HL-60 (cell line): ENCODE measurements around the gene AMACR.

Experiments
- DNase-seq, 2 experiments: peaks; one replicate each; pipeline ENCODE4 v3.0.0-alpha.2; 2010 to 2020; ENCODE audit warnings: low read depth in 1 of 2, low spot score in 1 of 2
- H3K27ac ChIP-seq: fragments of 250-450 bp; sonication (Bioruptor Pico); replicated peaks from 2 replicates; pipeline ENCODE4 v1.5.1; 2020; ENCODE audit warnings: mild to moderate bottlenecking, moderate library complexity
- H3K27me3 ChIP-seq: fragments of 250-450 bp; sonication (Bioruptor Pico); 2 replicates; pipeline ENCODE4 v1.5.1; 2021; ENCODE audit warnings: mild to moderate bottlenecking, moderate library complexity; ENCODE audit not compliant: insufficient read depth, poor library complexity, severe bottlenecking
- H3K4me3 ChIP-seq: replicated peaks from 2 replicates; pipeline ENCODE4 v1.5.1; 2011; ENCODE audit warnings: mild to moderate bottlenecking, control low read depth, low read length; ENCODE audit not compliant: insufficient read depth
- GABPA ChIP-seq: IDR thresholded peaks from 2 replicates; pipeline ENCODE4 v1.6.1; 2012; ENCODE audit warnings: low read depth
- POLR2AphosphoS5 ChIP-seq: IDR thresholded peaks from 2 replicates; pipeline ENCODE4 v1.6.1; 2012; ENCODE audit warnings: low read depth
- SPI1 ChIP-seq: IDR thresholded peaks from 2 replicates; pipeline ENCODE4 v1.6.1; 2012; ENCODE audit warnings: low read depth, mild to moderate bottlenecking, borderline replicate concordance
- TF ChIP-seq, protein P1 (sequence below): IDR thresholded peaks from 2 replicates; pipeline ENCODE4 v1.6.1; 2012; ENCODE audit warnings: low read depth; ENCODE audit not compliant: insufficient replicate concordance
- TF ChIP-seq, protein P2 (sequence below): IDR thresholded peaks from one replicate; pipeline ENCODE4 v1.5.1; 2011; ENCODE audit warnings: low read length, control low read depth, inconsistent platforms; ENCODE audit not compliant: insufficient read depth

The AMACR gene

DNA sequence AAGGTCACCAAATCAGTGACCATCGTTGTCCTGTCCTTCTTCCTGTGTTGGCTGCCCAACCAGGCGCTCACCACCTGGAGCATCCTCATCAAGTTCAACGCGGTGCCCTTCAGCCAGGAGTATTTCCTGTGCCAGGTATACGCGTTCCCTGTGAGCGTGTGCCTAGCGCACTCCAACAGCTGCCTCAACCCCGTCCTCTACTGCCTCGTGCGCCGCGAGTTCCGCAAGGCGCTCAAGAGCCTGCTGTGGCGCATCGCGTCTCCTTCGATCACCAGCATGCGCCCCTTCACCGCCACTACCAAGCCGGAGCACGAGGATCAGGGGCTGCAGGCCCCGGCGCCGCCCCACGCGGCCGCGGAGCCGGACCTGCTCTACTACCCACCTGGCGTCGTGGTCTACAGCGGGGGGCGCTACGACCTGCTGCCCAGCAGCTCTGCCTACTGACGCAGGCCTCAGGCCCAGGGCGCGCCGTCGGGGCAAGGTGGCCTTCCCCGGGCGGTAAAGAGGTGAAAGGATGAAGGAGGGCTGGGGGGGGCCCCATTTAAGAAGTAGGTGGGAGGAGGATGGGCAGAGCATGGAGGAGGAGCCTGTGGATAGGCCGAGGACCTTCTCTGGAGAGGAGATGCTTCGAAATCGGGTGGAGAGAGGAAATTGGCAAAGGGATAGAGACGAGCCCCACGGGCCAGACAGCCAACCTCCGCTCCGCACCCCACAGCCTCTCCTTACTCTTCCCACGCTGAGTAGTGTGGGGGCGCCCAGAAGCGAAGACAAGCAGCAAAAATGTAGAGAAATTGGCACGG lies 69.9 kb downstream of the AMACR start:
- no peak for TF ChIP-seq GABPA
- TF ChIP-seq, protein P1, sequence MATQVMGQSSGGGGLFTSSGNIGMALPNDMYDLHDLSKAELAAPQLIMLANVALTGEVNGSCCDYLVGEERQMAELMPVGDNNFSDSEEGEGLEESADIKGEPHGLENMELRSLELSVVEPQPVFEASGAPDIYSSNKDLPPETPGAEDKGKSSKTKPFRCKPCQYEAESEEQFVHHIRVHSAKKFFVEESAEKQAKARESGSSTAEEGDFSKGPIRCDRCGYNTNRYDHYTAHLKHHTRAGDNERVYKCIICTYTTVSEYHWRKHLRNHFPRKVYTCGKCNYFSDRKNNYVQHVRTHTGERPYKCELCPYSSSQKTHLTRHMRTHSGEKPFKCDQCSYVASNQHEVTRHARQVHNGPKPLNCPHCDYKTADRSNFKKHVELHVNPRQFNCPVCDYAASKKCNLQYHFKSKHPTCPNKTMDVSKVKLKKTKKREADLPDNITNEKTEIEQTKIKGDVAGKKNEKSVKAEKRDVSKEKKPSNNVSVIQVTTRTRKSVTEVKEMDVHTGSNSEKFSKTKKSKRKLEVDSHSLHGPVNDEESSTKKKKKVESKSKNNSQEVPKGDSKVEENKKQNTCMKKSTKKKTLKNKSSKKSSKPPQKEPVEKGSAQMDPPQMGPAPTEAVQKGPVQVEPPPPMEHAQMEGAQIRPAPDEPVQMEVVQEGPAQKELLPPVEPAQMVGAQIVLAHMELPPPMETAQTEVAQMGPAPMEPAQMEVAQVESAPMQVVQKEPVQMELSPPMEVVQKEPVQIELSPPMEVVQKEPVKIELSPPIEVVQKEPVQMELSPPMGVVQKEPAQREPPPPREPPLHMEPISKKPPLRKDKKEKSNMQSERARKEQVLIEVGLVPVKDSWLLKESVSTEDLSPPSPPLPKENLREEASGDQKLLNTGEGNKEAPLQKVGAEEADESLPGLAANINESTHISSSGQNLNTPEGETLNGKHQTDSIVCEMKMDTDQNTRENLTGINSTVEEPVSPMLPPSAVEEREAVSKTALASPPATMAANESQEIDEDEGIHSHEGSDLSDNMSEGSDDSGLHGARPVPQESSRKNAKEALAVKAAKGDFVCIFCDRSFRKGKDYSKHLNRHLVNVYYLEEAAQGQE, result no peak
- no peak for TF ChIP-seq POLR2AphosphoS5
- TF ChIP-seq, protein P2, sequence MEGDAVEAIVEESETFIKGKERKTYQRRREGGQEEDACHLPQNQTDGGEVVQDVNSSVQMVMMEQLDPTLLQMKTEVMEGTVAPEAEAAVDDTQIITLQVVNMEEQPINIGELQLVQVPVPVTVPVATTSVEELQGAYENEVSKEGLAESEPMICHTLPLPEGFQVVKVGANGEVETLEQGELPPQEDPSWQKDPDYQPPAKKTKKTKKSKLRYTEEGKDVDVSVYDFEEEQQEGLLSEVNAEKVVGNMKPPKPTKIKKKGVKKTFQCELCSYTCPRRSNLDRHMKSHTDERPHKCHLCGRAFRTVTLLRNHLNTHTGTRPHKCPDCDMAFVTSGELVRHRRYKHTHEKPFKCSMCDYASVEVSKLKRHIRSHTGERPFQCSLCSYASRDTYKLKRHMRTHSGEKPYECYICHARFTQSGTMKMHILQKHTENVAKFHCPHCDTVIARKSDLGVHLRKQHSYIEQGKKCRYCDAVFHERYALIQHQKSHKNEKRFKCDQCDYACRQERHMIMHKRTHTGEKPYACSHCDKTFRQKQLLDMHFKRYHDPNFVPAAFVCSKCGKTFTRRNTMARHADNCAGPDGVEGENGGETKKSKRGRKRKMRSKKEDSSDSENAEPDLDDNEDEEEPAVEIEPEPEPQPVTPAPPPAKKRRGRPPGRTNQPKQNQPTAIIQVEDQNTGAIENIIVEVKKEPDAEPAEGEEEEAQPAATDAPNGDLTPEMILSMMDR, result no peak
- no peak for TF ChIP-seq SPI1
- Histone ChIP-seq H3K27ac (no peak overlapping the region), H3K27me3 (peaks cover 30% of the 10 kb centered on the region), H3K4me3 (no peak overlapping the region)
- DNase-seq, result no peak

DNA sequence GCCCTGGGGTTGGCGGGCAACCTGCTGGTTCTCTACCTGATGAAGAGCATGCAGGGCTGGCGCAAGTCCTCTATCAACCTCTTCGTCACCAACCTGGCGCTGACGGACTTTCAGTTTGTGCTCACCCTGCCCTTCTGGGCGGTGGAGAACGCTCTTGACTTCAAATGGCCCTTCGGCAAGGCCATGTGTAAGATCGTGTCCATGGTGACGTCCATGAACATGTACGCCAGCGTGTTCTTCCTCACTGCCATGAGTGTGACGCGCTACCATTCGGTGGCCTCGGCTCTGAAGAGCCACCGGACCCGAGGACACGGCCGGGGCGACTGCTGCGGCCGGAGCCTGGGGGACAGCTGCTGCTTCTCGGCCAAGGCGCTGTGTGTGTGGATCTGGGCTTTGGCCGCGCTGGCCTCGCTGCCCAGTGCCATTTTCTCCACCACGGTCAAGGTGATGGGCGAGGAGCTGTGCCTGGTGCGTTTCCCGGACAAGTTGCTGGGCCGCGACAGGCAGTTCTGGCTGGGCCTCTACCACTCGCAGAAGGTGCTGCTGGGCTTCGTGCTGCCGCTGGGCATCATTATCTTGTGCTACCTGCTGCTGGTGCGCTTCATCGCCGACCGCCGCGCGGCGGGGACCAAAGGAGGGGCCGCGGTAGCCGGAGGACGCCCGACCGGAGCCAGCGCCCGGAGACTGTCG lies 70.7 kb downstream of the AMACR start:
- no peak for TF ChIP-seq SPI1
- no peak for TF ChIP-seq POLR2AphosphoS5
- TF ChIP-seq, protein P1, result no peak
- TF ChIP-seq GABPA, result no peak
- TF ChIP-seq, protein P2, result no peak
- no peak overlapping the region for H3K4me3 ChIP-seq
- peaks cover 30% of the 10 kb centered on the region for H3K27me3 ChIP-seq
- no peak for DNase-seq
- no peak overlapping the region for H3K27ac ChIP-seq

- TF ChIP-seq POLR2AphosphoS5 (no peak), GABPA (no peak), SPI1 (no peak)
- TF ChIP-seq, protein P1, result no peak
- TF ChIP-seq, protein P2, result no peak
- no peak for DNase-seq
- peaks cover 32% of the 10 kb centered on the region for H3K27me3 ChIP-seq
- no peak within 1 kb of the TSS for H3K27ac ChIP-seq
- H3K4me3 ChIP-seq, result no peak within 1 kb of the TSS
Observed at GRCh38 chr5:33936381-33937016, 71.4 kb downstream of the AMACR start, which contains the start of gene RXFP3. RXFP3 (plus strand) TSS chr5:33936386; CDS start chr5:33936741, 355 bp downstream.
